SK-N-MC (cell line): ENCODE measurements around the gene RGS6.

ENCODE experiments used
- EZH2 ChIP-seq: fragments of 200-600 bp; sonication (generic); IDR thresholded peaks from one replicate; pipeline ENCODE4 v1.6.1; 2017; ENCODE audit warnings: antibody characterized with exemption
- FOXP2 ChIP-seq: optimal IDR thresholded peaks from 2 replicates; pipeline ENCODE3; 2011; ENCODE audit warnings: mild to moderate bottlenecking, moderate library complexity; ENCODE audit not compliant: insufficient read depth; ENCODE audit errors: extremely low read length, control extremely low read depth
- POLR2AphosphoS5 ChIP-seq: IDR thresholded peaks from 2 replicates; pipeline ENCODE4 v1.6.1; 2012; ENCODE audit warnings: mild to moderate bottlenecking, low read depth, low read length, borderline replicate concordance

DNA sequence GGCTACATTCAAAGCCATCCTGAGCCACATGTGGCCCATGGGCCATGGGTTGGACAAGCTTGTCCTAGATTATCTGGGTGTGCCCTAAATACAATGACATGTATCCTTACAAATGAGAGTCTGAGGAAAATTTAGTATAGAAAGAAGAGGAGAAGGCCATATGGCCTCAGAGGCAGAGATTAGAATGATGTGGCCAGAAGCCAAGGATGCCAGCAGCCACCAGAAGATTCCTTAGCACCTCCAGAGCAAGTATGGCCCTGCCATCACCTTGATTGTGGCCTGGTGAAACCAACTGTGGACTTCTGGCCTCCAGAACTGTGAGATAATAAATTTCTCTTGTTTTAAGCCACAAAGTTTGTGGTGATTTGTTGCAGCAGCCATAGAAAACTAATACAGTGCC, 436.9 kb downstream of the RGS6 start:
- TF ChIP-seq POLR2AphosphoS5: no peak
- TF ChIP-seq EZH2: no peak
- no peak for TF ChIP-seq FOXP2
